Eye (tissue), 1 donor: ENCODE data around the gene UMAD1.

ENCODE experiments used
- DNase-seq: peaks from one replicate; pipeline ENCODE4 v3.0.0-alpha.2; 2015

Gene UMAD1

DNA sequence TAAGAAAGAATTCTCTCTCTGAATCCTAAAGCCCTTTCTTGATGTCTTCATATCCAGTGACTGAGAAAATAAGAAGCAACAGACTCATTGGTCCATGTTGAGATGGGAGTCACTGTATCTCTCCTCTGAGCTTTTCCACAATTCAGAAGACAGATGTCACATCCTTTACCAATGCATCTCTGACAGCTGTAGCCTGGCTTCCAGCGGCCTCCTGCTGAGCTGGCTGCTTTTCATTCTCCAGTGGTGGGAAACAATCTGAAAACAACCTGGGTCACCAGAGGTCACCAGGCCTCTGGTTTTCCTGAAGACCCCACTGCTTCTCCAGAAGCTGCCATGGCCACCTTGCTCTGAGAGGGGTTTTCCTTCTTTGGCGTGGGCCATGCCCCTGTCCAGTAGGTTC is 96.1 kb downstream of the UMAD1 start:
- DNase-seq, result peak; percentile 96

DNA sequence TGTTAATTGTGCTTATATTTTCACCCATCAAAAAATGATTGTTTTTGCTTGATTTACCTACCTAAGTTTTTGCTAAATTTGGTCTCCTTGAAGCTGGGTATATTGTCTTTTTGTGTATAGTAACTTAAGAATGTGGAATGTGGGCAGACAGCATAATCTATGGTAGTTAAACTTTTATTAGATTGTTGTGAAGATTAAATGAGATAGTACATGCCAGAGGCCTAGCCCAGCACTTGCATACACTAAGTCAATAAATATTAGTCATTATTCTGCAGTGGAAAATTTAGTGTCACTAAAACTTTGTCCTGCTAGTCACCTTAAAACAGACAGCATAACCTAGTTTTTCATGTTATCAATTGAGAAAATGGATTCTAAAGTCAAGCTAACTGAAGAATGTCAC is 97.1 kb downstream of the UMAD1 start:
- DNase-seq, result no peak

DNA sequence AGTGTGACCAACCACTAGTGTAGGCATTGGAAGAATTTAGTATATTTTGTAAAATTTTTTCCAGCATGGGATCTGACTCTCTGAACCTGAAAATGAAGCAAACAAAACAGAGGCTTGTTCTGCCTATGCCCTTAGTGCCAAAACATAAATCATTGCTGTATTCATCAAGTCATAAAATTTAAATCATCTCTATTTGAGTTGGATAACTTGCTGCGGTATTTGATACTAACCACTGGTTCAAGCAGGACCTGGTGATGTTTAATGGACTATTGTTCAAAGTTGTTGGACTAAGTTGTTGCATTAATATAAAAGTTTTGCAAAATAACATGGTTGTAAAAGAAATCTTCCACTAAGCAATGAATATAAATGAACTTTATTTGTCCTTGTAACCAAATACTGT is 97.6 kb downstream of the UMAD1 start:
- DNase-seq, result no peak

DNA sequence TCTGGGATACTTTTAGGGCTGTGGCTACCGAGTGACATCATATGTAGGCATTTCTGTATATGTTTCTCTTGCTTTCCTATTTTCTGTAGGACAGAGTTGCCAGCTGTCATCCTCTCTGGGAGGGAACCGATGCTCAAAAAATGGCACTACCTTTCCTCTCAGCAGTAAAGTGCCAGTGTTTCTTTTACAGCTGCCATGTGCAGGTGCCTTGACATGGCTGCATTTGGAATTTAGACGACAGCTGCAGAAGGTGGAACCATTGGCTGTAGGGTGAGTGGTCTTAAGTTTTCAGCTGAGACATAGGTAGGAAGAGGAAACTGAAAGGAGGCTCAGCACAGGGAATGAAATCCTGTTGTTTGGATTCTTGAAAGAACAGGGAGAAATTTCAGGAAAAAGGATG is 98.1 kb downstream of the UMAD1 start:
- no peak for DNase-seq

- no peak for DNase-seq
These were observed 98.9 kb downstream of the UMAD1 start for GRCh38 chr7:7739204-7740036.

GRCh38 chr7:7740037-7740355 is 99.4 kb downstream of the UMAD1 start:
- no peak for DNase-seq

GRCh38 chr7:7742223-7742622 is 101.7 kb downstream of the UMAD1 start:
- DNase-seq, result no peak

GRCh38 chr7:7745258-7745657 is 104.7 kb downstream of the UMAD1 start:
- no peak for DNase-seq

DNA sequence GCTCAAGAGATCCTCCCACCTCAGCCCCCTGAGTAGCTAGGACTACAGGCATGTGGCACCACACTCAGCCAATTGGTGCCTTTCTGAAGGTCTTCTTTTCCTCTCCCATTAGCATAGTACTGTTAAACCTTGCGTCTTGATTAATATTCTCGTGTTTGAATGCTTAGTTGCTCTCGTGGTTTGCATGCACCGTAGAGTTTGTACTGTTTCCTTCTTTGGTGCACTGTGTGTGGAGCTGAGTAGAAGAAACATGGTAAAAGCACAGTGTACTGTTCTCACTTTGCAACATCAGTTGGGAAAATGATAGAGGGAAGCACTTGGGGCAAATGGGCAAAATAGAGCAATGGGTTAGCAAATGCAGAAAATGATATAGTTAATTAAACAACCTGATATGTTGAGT is 105.4 kb downstream of the UMAD1 start:
- no peak for DNase-seq

DNA sequence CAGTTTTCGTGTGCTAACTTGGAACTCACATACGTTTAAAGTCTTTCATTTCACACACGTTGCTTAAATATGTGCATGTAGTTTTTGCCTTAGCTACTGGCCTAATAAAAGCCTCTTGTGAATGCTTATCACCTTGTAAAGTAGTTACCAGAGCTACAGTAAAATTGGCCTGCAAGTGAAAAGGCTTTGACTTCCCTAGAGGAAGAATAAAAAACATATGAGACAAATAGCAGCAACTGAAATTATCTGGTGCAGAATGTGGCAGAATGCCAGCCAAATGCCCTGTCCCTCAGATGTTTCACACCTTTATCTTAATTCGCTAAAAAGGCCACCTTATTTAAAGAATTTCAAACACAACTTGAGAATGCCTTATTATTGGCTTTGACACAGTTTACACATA is 105.9 kb downstream of the UMAD1 start:
- DNase-seq, result no peak

- DNase-seq, result no peak
These were observed 110.2 kb downstream of the UMAD1 start for GRCh38 chr7:7750571-7751242.

- no peak for DNase-seq
These were observed 110.9 kb downstream of the UMAD1 start for GRCh38 chr7:7751243-7752092.

GRCh38 chr7:7756577-7756976 is 116.0 kb downstream of the UMAD1 start:
- no peak for DNase-seq

GRCh38 chr7:7757576-7757975 is 117.0 kb downstream of the UMAD1 start:
- no peak for DNase-seq

DNA sequence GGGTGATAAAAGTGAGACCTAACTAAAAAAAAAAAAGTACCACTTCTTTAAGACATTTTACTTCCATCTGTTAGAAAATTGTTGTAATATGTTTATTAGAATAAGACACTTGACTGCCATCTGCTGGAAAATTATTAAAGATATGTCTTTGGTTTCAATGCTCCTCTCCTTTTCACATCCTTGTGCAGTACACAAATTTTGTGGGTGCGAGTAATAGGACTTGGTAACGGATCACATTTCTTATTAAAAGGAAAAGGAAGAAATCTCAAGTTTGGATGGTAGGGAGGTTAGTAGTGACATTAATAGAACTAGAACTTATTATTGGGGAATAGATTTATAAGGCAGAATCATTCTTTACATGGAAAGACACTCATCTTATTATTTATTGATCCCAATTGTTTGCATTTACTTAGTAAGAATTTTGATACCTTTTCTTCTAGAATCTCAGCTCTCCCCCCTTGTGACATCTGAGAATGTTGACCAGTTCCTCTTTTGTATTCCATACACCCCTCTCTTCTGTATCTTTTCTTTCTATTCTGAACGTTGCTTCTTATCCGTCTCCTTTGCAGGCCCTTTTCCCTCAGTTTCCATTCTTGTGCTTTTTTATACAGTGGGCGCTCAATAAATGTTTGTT is 120.9 kb downstream of the UMAD1 start:
- DNase-seq, result peak; percentile 54

GRCh38 chr7:7761974-7762779 is 121.6 kb downstream of the UMAD1 start:
- no peak for DNase-seq

- no peak for DNase-seq
These were observed 124.2 kb downstream of the UMAD1 start for GRCh38 chr7:7764520-7765396.

DNA sequence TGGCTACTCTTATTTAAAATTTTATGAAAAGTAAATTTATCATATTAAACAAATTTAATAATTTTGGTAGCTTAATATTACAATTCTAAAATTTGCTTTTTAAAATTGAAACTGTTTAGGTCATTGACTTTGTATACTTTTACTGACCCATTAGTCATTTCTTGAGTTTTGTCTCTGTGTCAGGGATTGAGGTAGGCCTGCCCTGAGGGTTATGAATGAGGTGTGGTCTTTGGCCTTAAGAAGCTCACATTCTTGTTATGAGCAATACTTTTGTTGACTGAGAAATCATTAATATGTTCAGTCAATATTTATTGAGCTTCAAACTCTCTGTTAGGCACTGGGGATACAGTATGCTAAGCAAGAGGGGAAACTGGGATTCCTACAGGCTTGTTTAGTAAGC is 124.9 kb downstream of the UMAD1 start:
- DNase-seq, result no peak

DNA sequence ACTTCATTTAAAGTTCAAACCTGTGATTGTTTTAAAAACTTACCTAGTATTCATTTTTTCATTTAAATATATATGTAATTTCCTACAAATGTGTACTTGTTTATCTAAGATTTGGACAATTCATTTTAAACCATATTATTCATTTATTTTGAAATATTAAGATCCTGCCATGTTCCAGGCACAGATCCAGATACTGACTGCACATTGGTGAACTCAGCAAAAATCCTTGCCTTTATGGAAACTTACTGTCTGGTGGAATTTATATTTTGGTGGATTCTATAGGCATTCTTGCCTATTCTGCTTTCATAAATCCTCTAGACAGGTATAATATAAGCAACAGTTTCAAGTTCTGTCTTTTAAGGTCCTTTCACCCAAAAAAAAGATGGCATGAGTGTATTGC is 126.1 kb downstream of the UMAD1 start:
- no peak for DNase-seq

DNA sequence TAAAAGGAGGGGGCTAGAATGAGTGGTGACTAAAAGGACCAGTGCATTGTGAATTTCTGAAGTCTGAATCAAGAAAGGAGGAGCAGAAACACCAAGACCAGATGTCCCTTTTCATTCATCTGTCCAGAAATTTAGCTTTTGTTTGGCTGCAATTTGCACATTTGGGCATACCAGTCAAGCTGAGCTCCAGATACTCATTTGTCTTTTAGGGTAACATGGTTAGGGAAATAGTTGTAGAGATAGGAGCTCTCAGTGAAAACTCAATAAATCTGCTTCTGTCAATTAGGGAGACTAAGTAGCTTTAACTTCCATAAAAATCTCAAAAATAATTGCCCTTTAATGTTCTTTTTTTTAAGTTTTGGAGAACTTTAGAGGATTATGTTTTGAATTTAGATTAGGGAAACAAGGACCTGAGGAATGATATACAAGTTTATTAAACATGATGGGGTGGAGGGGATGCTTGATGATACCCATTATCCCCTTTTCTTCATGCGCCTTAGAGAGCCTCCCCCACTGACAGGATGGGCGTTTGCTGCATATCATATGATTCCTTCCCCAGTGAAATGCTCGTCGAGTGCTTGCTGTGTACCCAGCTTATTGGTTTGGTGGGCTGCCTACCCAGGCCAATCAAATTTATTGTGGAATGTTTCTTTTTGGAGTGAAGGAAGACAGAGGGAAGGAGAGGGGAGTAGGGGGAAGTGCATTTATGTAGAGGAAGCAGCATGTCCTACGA is 128.6 kb downstream of the UMAD1 start:
- no peak for DNase-seq
